Suprapubic skin (tissue), 4 donors: ENCODE measurements around the gene SEC14L3. TPM values are rescaled to one million over a fixed set of nuclear protein-coding genes. Genes with fewer than 3 reads are reported as not detected.

ENCODE experiments used
- DNase-seq, 2 donors: peaks; one replicate each; pipeline ENCODE4 v3.0.0-alpha.2; 2019; ENCODE audit warnings: low spot score in 2 of 2
- H3K27ac ChIP-seq: fragments of 200-600 bp; sonication (generic); one replicate; pipeline ENCODE4 v1.5.1; 2019
- H3K27me3 ChIP-seq: fragments of 200-600 bp; sonication (generic); one replicate; pipeline ENCODE4 v1.5.1; 2019
- H3K36me3 ChIP-seq: fragments of 200-600 bp; sonication (generic); one replicate; pipeline ENCODE4 v1.5.1; 2019
- H3K4me1 ChIP-seq: fragments of 200-600 bp; sonication (generic); one replicate; pipeline ENCODE4 v1.5.1; 2019
- H3K4me3 ChIP-seq: fragments of 200-600 bp; sonication (generic); one replicate; pipeline ENCODE4 v1.5.1; 2019; ENCODE audit warnings: mild to moderate bottlenecking
- H3K9me3 ChIP-seq: fragments of 200-600 bp; sonication (generic); one replicate; pipeline ENCODE4 v1.5.1; 2019
- CTCF ChIP-seq, 2 donors: fragments of 200-600 bp in 1 of 2; fragments of 450-650 bp in 1 of 2; sonication (generic) in 1 of 2; IDR thresholded peaks; one replicate each; pipeline ENCODE4 v1.5.1; 2016 to 2019; ENCODE audit warnings: antibody characterized with exemption in 2 of 2, mild to moderate bottlenecking in 1 of 2, moderate library complexity in 1 of 2
- EP300 ChIP-seq: sonication (generic); formaldehyde crosslinking; IDR thresholded peaks from one replicate; pipeline ENCODE4 v1.6.1; 2017; ENCODE audit warnings: antibody characterized with exemption
- POLR2A ChIP-seq, 2 donors: fragments of 450-650 bp; IDR thresholded peaks; one replicate each; pipeline ENCODE4 v1.6.1; 2017; ENCODE audit warnings: antibody characterized with exemption in 2 of 2, mild to moderate bottlenecking in 2 of 2, moderate library complexity in 2 of 2
- POLR2AphosphoS5 ChIP-seq, 3 donors: sonication (generic); formaldehyde crosslinking; IDR thresholded peaks; one replicate each; pipeline ENCODE4 v1.6.1; 2017; ENCODE audit warnings: antibody characterized with exemption in 3 of 3
- WGBS: methylation state at CpG from one replicate; pipeline ENCODE4 v1.1.5; 2018; 5-methylcytosine and 5-hydroxymethylcytosine counted together
- total RNA-seq, 4 donors: library from RNA; depleted of rRNA; stranded (reverse); fragments of >200 nt; gene quantifications; one replicate each; pipeline ENCODE4 v1.1.0, GENCODE V29; 2016

SEC14L3 gene
- total RNA-seq, 4 donors from 2014 or later, result not detected

DNA sequence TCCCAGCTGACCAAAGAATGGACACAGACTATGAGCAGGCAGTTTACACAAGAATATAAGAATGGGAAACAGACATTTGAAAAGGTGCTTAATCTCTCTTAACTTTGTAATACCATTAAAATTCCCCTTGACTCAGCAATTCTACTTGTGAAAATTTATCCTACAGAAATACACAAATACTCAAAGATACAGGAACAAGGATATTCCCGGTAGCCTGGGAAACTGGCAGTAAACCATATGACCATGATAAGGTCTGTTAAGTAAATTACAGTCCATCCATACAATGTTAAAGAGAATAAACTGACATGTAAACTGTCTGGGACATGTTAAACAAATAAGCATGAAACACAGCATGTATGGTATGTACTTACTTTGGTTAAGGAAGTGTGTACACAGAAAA, 55.0 kb downstream of the SEC14L3 start:
- Histone ChIP-seq H3K27me3 (no peaks in the 10 kb centered on the region), H3K36me3 (peaks cover 63% of the 10 kb centered on the region), H3K27ac (no peak overlapping the region), H3K4me3 (no peak overlapping the region), H3K9me3 (no peaks in the 10 kb centered on the region), H3K4me1 (peaks cover 24% of the 10 kb centered on the region)
- no peak for DNase-seq
- 92% methylated on average over 1 of the region's 1 CpG for WGBS
- TF ChIP-seq POLR2AphosphoS5 (IDR thresholded peaks at IDR 0.05) (no peak), POLR2A (IDR thresholded peaks at IDR 0.05) (no peak), CTCF (IDR thresholded peaks at IDR 0.05) (no peak), EP300 (no peak)

DNA sequence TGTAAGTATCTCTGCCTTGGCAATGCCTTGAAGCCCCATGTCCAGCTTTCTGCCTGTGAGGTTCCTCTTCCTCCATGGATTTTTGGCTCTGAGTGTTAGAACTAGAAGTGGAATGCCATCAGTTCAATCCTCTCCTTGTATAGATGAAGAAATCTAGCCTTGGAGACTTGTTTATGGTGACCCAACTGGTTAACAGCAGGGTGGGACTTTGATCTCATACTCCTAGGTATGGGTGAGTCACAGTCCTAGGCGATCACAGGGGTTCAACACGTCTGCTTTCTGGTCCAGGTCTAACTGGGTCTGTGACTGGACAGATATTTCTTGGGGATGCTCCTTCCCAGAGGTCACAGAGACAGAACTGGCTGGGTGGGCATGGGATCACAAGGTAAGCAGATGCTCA, 55.4 kb downstream of the SEC14L3 start:
- Histone ChIP-seq H3K4me1 (peaks cover 20% of the 10 kb centered on the region), H3K9me3 (no peaks in the 10 kb centered on the region), H3K4me3 (no peak overlapping the region), H3K27me3 (no peaks in the 10 kb centered on the region), H3K27ac (no peak overlapping the region), H3K36me3 (peaks cover 65% of the 10 kb centered on the region)
- TF ChIP-seq CTCF (IDR thresholded peaks at IDR 0.05) (no peak), POLR2A (IDR thresholded peaks at IDR 0.05) (no peak), EP300 (no peak), POLR2AphosphoS5 (IDR thresholded peaks at IDR 0.05) (no peak)
- DNase-seq, result no peak
- WGBS, result 62% methylated on average over 2 of the region's 2 CpGs

- Histone ChIP-seq H3K4me1 (peaks cover 4% of the 10 kb centered on the region), H3K4me3 (no peak overlapping the region), H3K27me3 (no peaks in the 10 kb centered on the region), H3K27ac (no peak overlapping the region), H3K36me3 (peaks cover 78% of the 10 kb centered on the region), H3K9me3 (no peaks in the 10 kb centered on the region)
- TF ChIP-seq POLR2A (IDR thresholded peaks at IDR 0.05) (no peak), EP300 (no peak), CTCF (IDR thresholded peaks at IDR 0.05) (no peak), POLR2AphosphoS5 (IDR thresholded peaks at IDR 0.05) (no peak)
- 73% methylated on average over 4 of the region's 4 CpGs for WGBS
- DNase-seq, result no peak
Observed at GRCh38 chr22:30414525-30415047, 57.2 kb downstream of the SEC14L3 start.

DNA sequence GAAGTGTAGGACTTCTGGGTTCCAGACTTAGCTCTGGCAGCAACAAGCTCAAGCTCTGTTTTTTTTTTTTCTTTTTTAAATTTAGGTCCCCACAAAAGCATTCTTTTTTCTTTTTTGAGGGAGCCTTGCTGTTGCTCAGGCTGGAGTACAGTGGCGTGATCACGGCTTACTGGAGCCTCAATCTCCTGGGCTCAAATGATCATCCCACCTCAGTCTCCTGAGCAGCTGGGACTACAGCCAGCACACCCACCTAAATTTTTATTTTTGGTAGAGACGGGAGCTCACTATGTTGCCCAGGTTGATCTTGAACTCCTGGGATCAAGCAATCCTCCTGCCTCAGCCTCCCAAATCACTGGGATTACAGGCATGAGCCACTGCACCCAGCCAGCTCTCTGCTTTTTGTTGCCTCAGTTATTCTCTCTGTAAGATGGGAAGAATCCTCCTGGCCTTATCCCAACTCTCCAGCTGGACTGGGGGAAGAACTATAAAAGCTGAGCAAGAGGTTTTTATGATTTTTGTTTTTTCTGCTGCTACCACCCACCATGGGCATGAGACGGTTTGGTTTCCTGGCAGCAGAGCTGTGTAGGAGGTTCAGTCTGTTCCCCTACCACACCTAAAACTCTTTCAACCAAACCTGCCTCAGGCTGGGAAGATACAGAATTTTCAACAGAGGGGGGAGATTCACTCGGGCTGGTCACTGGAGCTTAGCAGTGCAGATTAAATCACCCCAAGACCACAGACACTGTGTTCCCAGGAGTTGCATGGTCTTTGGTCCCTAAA, 57.9 kb downstream of the SEC14L3 start:
- TF ChIP-seq POLR2A (IDR thresholded peaks at IDR 0.05), result no peak
- no peak for TF ChIP-seq POLR2AphosphoS5 (IDR thresholded peaks at IDR 0.05)
- no peak for TF ChIP-seq EP300
- TF ChIP-seq CTCF (IDR thresholded peaks at IDR 0.05), result no peak
- Histone ChIP-seq H3K4me3 (no peak overlapping the region), H3K27me3 (no peaks in the 10 kb centered on the region), H3K4me1 (peaks cover 8% of the 10 kb centered on the region), H3K27ac (no peak overlapping the region), H3K9me3 (no peaks in the 10 kb centered on the region), H3K36me3 (peaks cover 84% of the 10 kb centered on the region)
- WGBS, result 65% methylated on average over 5 of the region's 5 CpGs
- DNase-seq, result no peak

GRCh38 chr22:30413001-30413400, 58.8 kb downstream of the SEC14L3 start:
- no peak for DNase-seq
- Histone ChIP-seq H3K27me3 (no peaks in the 10 kb centered on the region), H3K27ac (no peak overlapping the region), H3K4me3 (no peak overlapping the region), H3K9me3 (no peaks in the 10 kb centered on the region), H3K4me1 (peaks cover 13% of the 10 kb centered on the region), H3K36me3 (peaks cover 79% of the 10 kb centered on the region)
- no peak for TF ChIP-seq EP300
- no peak for TF ChIP-seq CTCF (IDR thresholded peaks at IDR 0.05)
- no peak for TF ChIP-seq POLR2AphosphoS5 (IDR thresholded peaks at IDR 0.05)
- TF ChIP-seq POLR2A (IDR thresholded peaks at IDR 0.05), result no peak
- 93% methylated on average over 4 of the region's 4 CpGs for WGBS
